GM21447 (cell line): Measurements from ENCODE around the gene VIPR2.

ENCODE experiments used
- ATAC-seq: cut with Tn5 transposase; IDR thresholded peaks from one replicate; pipeline ENCODE4 v1.9.1; 2021; ENCODE audit not compliant: unreplicated experiment

The VIPR2 gene

GRCh38 chr7:159068893-159069448 is 75.7 kb downstream of the VIPR2 start:
- no peak for ATAC-seq

GRCh38 chr7:159068488-159068811 is 76.2 kb downstream of the VIPR2 start:
- no peak for ATAC-seq

- no peak for ATAC-seq
These were observed 76.8 kb downstream of the VIPR2 start for GRCh38 chr7:159067576-159068487.

GRCh38 chr7:159066816-159067575 is 77.7 kb downstream of the VIPR2 start:
- no peak for ATAC-seq

- ATAC-seq, result no peak
These were observed 78.7 kb downstream of the VIPR2 start for GRCh38 chr7:159065852-159066480.

GRCh38 chr7:159064816-159065510 is 79.7 kb downstream of the VIPR2 start:
- ATAC-seq, result no peak

GRCh38 chr7:159064121-159064815 is 80.4 kb downstream of the VIPR2 start:
- ATAC-seq, result no peak

GRCh38 chr7:159063046-159063840 is 81.4 kb downstream of the VIPR2 start:
- ATAC-seq, result no peak

- no peak for ATAC-seq
These were observed 82.1 kb downstream of the VIPR2 start for GRCh38 chr7:159062569-159062968.

GRCh38 chr7:159061674-159062212 is 82.9 kb downstream of the VIPR2 start:
- ATAC-seq, result no peak

GRCh38 chr7:159061209-159061608 is 83.5 kb downstream of the VIPR2 start:
- ATAC-seq, result no peak

- no peak for ATAC-seq
These were observed 84.2 kb downstream of the VIPR2 start for GRCh38 chr7:159060440-159060839.

GRCh38 chr7:159059629-159060028 is 85.0 kb downstream of the VIPR2 start:
- ATAC-seq, result no peak

GRCh38 chr7:159057647-159058046 is 87.0 kb downstream of the VIPR2 start:
- no peak for ATAC-seq

GRCh38 chr7:159056737-159057136 is 87.9 kb downstream of the VIPR2 start:
- no peak for ATAC-seq

- ATAC-seq, result peak; percentile 52
These were observed 92.8 kb downstream of the VIPR2 start for GRCh38 chr7:159051916-159052315.

- no peak for ATAC-seq
These were observed 94.0 kb downstream of the VIPR2 start for GRCh38 chr7:159050704-159051103.

- peak; percentile 55 for ATAC-seq
These were observed 95.2 kb downstream of the VIPR2 start for GRCh38 chr7:159049266-159050025.
